IMR-90 (cell line): ENCODE data around the gene BPTF. TPM values are rescaled to one million over a fixed set of nuclear protein-coding genes. Genes with fewer than 3 reads are reported as not detected.

Experiments used
- ATAC-seq: fragments of 200-7000 bp; cut with Tn5 transposase; 2 replicates; pipeline ENCODE4 v1.9.1; 2020; ENCODE audit warnings: low read depth, mild to moderate bottlenecking, moderate library complexity
- BruUV-seq: library from RNA; stranded (reverse); fragments of 400-500 nt; replicated peaks from 2 replicates; lab custom pipeline; 2021; lab: Mats Ljungman, UMichigan
- CTCF ChIA-PET: fragments of 300-600 bp; formaldehyde crosslinking; extraction: SDS; loops from one replicate; lab custom pipeline; 2021; ENCODE audit warnings: antibody characterized with exemption; lab: Yijun Ruan, JAX
- POLR2A ChIA-PET: fragments of 300-600 bp; sonication (Branson Sonifier 250); formaldehyde crosslinking; loops from one replicate; lab custom pipeline; 2022; ENCODE audit warnings: antibody characterized with exemption; ENCODE audit not compliant: unreplicated experiment; lab: Charles Lee
- DNase-seq: peaks from one replicate; pipeline ENCODE4 v3.0.0; 2013
- H2AFZ ChIP-seq: replicated peaks from 2 replicates; pipeline ENCODE3; 2013; ENCODE audit warnings: low read length, mild to moderate bottlenecking; ENCODE audit not compliant: poor library complexity
- H2AK5ac ChIP-seq: 2 replicates; pipeline ENCODE4 v1.6.1; 2013; ENCODE audit warnings: low read depth, low read length, inconsistent platforms
- H2AK9ac ChIP-seq: replicated peaks from 2 replicates; pipeline ENCODE3; 2013; ENCODE audit warnings: mild to moderate bottlenecking, low read depth, low read length, moderate library complexity; ENCODE audit not compliant: poor library complexity
- H2BK120ac ChIP-seq: 2 replicates; pipeline ENCODE4 v1.6.1; 2013; ENCODE audit warnings: low read depth, low read length, inconsistent platforms
- H2BK15ac ChIP-seq: 3 replicates; pipeline ENCODE4 v1.6.1; 2013; ENCODE audit warnings: low read depth, low read length, inconsistent platforms
- H2BK20ac ChIP-seq: 2 replicates; pipeline ENCODE4 v1.6.1; 2013; ENCODE audit warnings: low read depth, mild to moderate bottlenecking, inconsistent platforms, low read length, moderate library complexity
- H2BK5ac ChIP-seq: 2 replicates; pipeline ENCODE4 v1.6.1; 2013; ENCODE audit warnings: mild to moderate bottlenecking, low read depth, low read length, inconsistent platforms; ENCODE audit not compliant: poor library complexity, severe bottlenecking
- H3K14ac ChIP-seq: replicated peaks from 2 replicates; pipeline ENCODE4 v1.6.1; 2013; ENCODE audit warnings: low read depth, low read length, inconsistent platforms
- H3K18ac ChIP-seq: 2 replicates; pipeline ENCODE4 v1.6.1; 2013; ENCODE audit warnings: low read depth, low read length, control low read depth
- H3K23ac ChIP-seq: 2 replicates; pipeline ENCODE4 v1.6.1; 2013; ENCODE audit warnings: low read depth, low read length, inconsistent platforms
- H3K27ac ChIP-seq: 2 replicates; pipeline ENCODE4 v1.5.1; 2013; ENCODE audit warnings: mild to moderate bottlenecking, control low read depth, low read length; ENCODE audit not compliant: insufficient read depth
- H3K27me3 ChIP-seq: 2 replicates; pipeline ENCODE4 v1.6.1; 2013; ENCODE audit warnings: low read length; ENCODE audit not compliant: control insufficient read depth, insufficient read depth
- H3K36me3 ChIP-seq: 2 replicates; pipeline ENCODE4 v1.6.1; 2013; ENCODE audit warnings: low read length, mixed read lengths; ENCODE audit not compliant: control insufficient read depth, insufficient read depth
- H3K4ac ChIP-seq: 2 replicates; pipeline ENCODE4 v1.6.1; 2013; ENCODE audit warnings: low read depth, low read length, inconsistent platforms
- H3K4me1 ChIP-seq: 2 replicates; pipeline ENCODE4 v1.6.1; 2013; ENCODE audit warnings: low read length, mixed read lengths; ENCODE audit not compliant: control insufficient read depth, insufficient read depth
- H3K4me2 ChIP-seq: 2 replicates; pipeline ENCODE4 v1.6.1; 2013; ENCODE audit warnings: low read depth, mild to moderate bottlenecking, control low read depth, low read length, moderate library complexity
- H3K4me3 ChIP-seq: 2 replicates; pipeline ENCODE4 v1.5.1; 2013; ENCODE audit warnings: low read depth, mild to moderate bottlenecking, control low read depth, low read length, moderate library complexity; ENCODE audit not compliant: insufficient read depth
- H3K56ac ChIP-seq: 2 replicates; pipeline ENCODE4 v1.6.1; 2013; ENCODE audit warnings: low read length, inconsistent platforms; ENCODE audit not compliant: insufficient read depth; ENCODE audit errors: extremely low read depth
- H3K79me1 ChIP-seq, 2 experiments: 2 replicates each; pipeline ENCODE4 v1.6.1; 2013; ENCODE audit warnings: low read length in 2 of 2, inconsistent platforms in 1 of 2, low read depth in 1 of 2
- H3K9ac ChIP-seq: 2 replicates; pipeline ENCODE4 v1.6.1; 2013; ENCODE audit warnings: low read depth, low read length, control low read depth
- H3K9me1 ChIP-seq: 2 replicates; pipeline ENCODE4 v1.6.1; 2013; ENCODE audit warnings: low read length, inconsistent platforms; ENCODE audit not compliant: insufficient read depth
- H3K9me3 ChIP-seq: 2 replicates; pipeline ENCODE4 v1.6.1; 2013; ENCODE audit warnings: low read length; ENCODE audit not compliant: control insufficient read depth, insufficient read depth
- H4K20me1 ChIP-seq: 2 replicates; pipeline ENCODE4 v1.6.1; 2013; ENCODE audit warnings: low read length, inconsistent platforms; ENCODE audit not compliant: insufficient read depth
- H4K5ac ChIP-seq: 2 replicates; pipeline ENCODE4 v1.6.1; 2013; ENCODE audit warnings: mild to moderate bottlenecking, low read depth, low read length, control low read depth
- H4K8ac ChIP-seq, 2 experiments: 2 replicates each; pipeline ENCODE4 v1.6.1; 2013; ENCODE audit warnings: low read depth in 2 of 2, low read length in 2 of 2, control low read depth in 1 of 2, inconsistent platforms in 1 of 2
- H4K91ac ChIP-seq: 2 replicates; pipeline ENCODE4 v1.6.1; 2013; ENCODE audit warnings: low read depth, low read length, inconsistent platforms; ENCODE audit not compliant: insufficient read depth
- CEBPB ChIP-seq: IDR thresholded peaks from 2 replicates; pipeline ENCODE4 v1.6.1; 2012; ENCODE audit warnings: low read depth, low read length, improper control_type of control experiment
- CHD1 ChIP-seq: IDR thresholded peaks from 2 replicates; pipeline ENCODE4 v1.6.1; 2012; ENCODE audit warnings: low read depth, low read length, improper control_type of control experiment
- ELK1 ChIP-seq: fragments of 150-350 bp; IDR thresholded peaks from 2 replicates; pipeline ENCODE4 v1.6.1; 2016; ENCODE audit warnings: low read depth, mild to moderate bottlenecking, low read length, moderate library complexity, borderline replicate concordance
- FOS ChIP-seq: fragments of 150-350 bp; IDR thresholded peaks from 2 replicates; pipeline ENCODE4 v1.6.1; 2016; ENCODE audit warnings: low read depth, low read length
- MAFK ChIP-seq: IDR thresholded peaks from 2 replicates; pipeline ENCODE4 v1.6.1; 2012; ENCODE audit warnings: low read depth, low read length, improper control_type of control experiment
- MAZ ChIP-seq: IDR thresholded peaks from 2 replicates; pipeline ENCODE4 v1.6.1; 2012; ENCODE audit warnings: low read depth, mild to moderate bottlenecking, low read length, improper control_type of control experiment, moderate library complexity, borderline replicate concordance
- MXI1 ChIP-seq: IDR thresholded peaks from 2 replicates; pipeline ENCODE4 v1.6.1; 2012; ENCODE audit warnings: low read depth, mild to moderate bottlenecking, low read length, moderate library complexity, borderline replicate concordance
- NFE2L2 ChIP-seq: fragments of 150-350 bp; IDR thresholded peaks from 2 replicates; pipeline ENCODE4 v1.6.1; 2016; ENCODE audit warnings: low read depth, mild to moderate bottlenecking, low read length
- RCOR1 ChIP-seq: IDR thresholded peaks from 2 replicates; pipeline ENCODE4 v1.6.1; 2012; ENCODE audit warnings: mild to moderate bottlenecking, low read length, improper control_type of control experiment; ENCODE audit not compliant: insufficient replicate concordance
- RFX5 ChIP-seq: IDR thresholded peaks from 2 replicates; pipeline ENCODE4 v1.8.0; 2012; ENCODE audit warnings: low read depth, mild to moderate bottlenecking, low read length, moderate library complexity
- WGBS, 2 experiments: methylation state at CpG; one replicate each; pipeline versions ENCODE4 v1.1.5 to v1.1.7; 2013; ENCODE audit warnings: missing lambda C conversion rate in 2 of 2; ENCODE audit not compliant: insufficient read length in 1 of 2; ENCODE audit errors: extremely low coverage in 2 of 2; 5-methylcytosine and 5-hydroxymethylcytosine counted together
- dilution Hi-C: fragments of 300-500 bp; cut with HindIII; formaldehyde crosslinking; loops from one replicate; pipeline ENCODE4 v1.14.3; 2018; ENCODE audit warnings: low sequenced_read_pairs; ENCODE audit not compliant: unreplicated experiment
- in situ Hi-C: fragments of 300-500 bp; cut with MboI; formaldehyde crosslinking; loops from 3 replicates; pipeline ENCODE4 v1.14.3; 2019; ENCODE audit warnings: low sequenced_read_pairs, inconsistent platforms, mixed read lengths
- intact Hi-C: fragments of 100-400 bp; cut with micrococcal nuclease; formaldehyde crosslinking; loops from 2 replicates; pipeline ENCODE4 v1.10.0; 2022
- polyA plus RNA-seq, 3 experiments: library from polyadenylated mRNA; depleted of rRNA; stranded (reverse); fragments of >200 nt; gene quantifications; 2 replicates each; pipeline ENCODE4 v1.2.3, GENCODE V29; 2012; ENCODE audit warnings: low replicate concordance in 1 of 3
- total RNA-seq: library from RNA; depleted of rRNA; stranded (reverse); fragments of >200 nt; gene quantifications from 2 replicates; pipeline ENCODE4 v1.2.3, GENCODE V29; 2012
- TF ChIP-seq, protein P1 (sequence below): conservative IDR thresholded peaks from 2 replicates; pipeline ENCODE4 v1.5.1; 2012; ENCODE audit warnings: mild to moderate bottlenecking, low read depth, low read length, improper control_type of control experiment

The BPTF gene
- total and polyA plus RNA-seq, 2 of the 4 experiments (the other 2 are of a cell fraction), result 32.3 to 35.7 TPM

DNA sequence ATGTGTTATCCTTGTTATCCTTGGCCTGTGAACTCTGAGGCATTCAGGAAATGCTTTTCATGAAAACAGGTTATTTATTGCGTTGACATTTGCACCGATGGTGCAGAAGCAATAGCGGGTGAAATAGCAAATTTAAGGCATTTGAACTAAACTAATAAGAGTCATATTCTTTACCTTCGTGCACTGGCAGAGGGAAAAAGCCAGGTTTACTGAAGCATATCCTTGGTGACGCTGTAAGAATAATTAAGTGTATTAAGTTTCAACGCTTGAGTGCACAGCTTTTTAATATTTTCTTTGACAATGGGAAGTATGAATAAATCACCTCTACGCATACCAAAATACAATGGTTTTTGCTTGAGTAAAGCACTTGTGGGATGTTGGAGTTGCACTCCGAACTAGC lies 196.7 kb downstream of the BPTF start:
- in situ Hi-C loops (no loop called here), intact Hi-C loops (no loop called here), dilution Hi-C loops (no loop called here)
- no peak overlapping the region for H3K23ac ChIP-seq
- DNase-seq (no peak), ATAC-seq (no peak)
- H3K14ac ChIP-seq, result no peak overlapping the region
- no peaks in the 10 kb centered on the region; a peak in 1 of 4 replicates for H3K79me1 ChIP-seq
- no peak overlapping the region for H2AFZ ChIP-seq
- 100% methylated on average over 2 of the region's 8 CpGs; no CpG with 5 or more reads in 1 of the 2 experiments for WGBS, 2 experiments
- H3K27me3 ChIP-seq, result no peaks in the 10 kb centered on the region
- no peak overlapping the region for H3K4me2 ChIP-seq
- no peak overlapping the region for H3K18ac ChIP-seq
- H2BK5ac ChIP-seq, result no peak overlapping the region
- no peaks in the 10 kb centered on the region for H3K36me3 ChIP-seq
- no peak overlapping the region for H2BK120ac ChIP-seq
- no peak overlapping the region for H3K4ac ChIP-seq
- no peak overlapping the region for H3K56ac ChIP-seq
- no peak overlapping the region for H3K4me3 ChIP-seq
- H3K9ac ChIP-seq, result no peak overlapping the region
- peaks cover 5% of the 10 kb centered on the region; the same call in 1 of the 2 replicates for H4K20me1 ChIP-seq
- no peaks in the 10 kb centered on the region for H3K4me1 ChIP-seq
- no peak overlapping the region for H2AK9ac ChIP-seq
- no peak overlapping the region for H2AK5ac ChIP-seq
- H2BK20ac ChIP-seq, result no peak overlapping the region
- H3K9me3 ChIP-seq, result no peaks in the 10 kb centered on the region
- H4K91ac ChIP-seq, result no peak overlapping the region
- no peak overlapping the region for H4K8ac ChIP-seq
- H2BK15ac ChIP-seq, result no peak overlapping the region
- H3K27ac ChIP-seq, result no peak overlapping the region
- BruUV-seq, result no TSS peak
- H3K9me1 ChIP-seq, result no peaks in the 10 kb centered on the region
- CTCF ChIA-PET, result no interaction called here
- H4K5ac ChIP-seq, result no peak overlapping the region
- TF ChIP-seq, protein P1, sequence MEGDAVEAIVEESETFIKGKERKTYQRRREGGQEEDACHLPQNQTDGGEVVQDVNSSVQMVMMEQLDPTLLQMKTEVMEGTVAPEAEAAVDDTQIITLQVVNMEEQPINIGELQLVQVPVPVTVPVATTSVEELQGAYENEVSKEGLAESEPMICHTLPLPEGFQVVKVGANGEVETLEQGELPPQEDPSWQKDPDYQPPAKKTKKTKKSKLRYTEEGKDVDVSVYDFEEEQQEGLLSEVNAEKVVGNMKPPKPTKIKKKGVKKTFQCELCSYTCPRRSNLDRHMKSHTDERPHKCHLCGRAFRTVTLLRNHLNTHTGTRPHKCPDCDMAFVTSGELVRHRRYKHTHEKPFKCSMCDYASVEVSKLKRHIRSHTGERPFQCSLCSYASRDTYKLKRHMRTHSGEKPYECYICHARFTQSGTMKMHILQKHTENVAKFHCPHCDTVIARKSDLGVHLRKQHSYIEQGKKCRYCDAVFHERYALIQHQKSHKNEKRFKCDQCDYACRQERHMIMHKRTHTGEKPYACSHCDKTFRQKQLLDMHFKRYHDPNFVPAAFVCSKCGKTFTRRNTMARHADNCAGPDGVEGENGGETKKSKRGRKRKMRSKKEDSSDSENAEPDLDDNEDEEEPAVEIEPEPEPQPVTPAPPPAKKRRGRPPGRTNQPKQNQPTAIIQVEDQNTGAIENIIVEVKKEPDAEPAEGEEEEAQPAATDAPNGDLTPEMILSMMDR, result no peak
- TF ChIP-seq MXI1 (no peak), NFE2L2 (no peak), CEBPB (no peak), CHD1 (no peak), RCOR1 (no peak), MAZ (no peak), ELK1 (no peak), FOS (no peak), MAFK (no peak), RFX5 (no peak)
- POLR2A ChIA-PET, result no interaction called here
